Measurements from ENCODE around the gene NHLH1.

- no peak for TF ChIP-seq CTCF (IDR thresholded peaks at IDR 0.05; ENCODE audit: insufficient read depth, low read length, poor library complexity, severe bottlenecking)
- TF ChIP-seq EZH2phosphoT487 (conservative IDR thresholded peaks at IDR 0.05; ENCODE audit: low read length) = no peak
Observed at GRCh38 chr1:160404094-160404493, 37.2 kb downstream of the NHLH1 start.

All from SU-DHL-6 (cell line).